Measurements from ENCODE around the gene SSR2.
"Not testable (repeated sequence)": the region's sequence is repeated elsewhere in the genome, so short reads cannot be mapped to it uniquely, and the experiment has no call there.

Gene SSR2

GRCh38 chr1:156048663-156049258 lies 28.0 kb upstream of the SSR2 start:
- DNase-seq (ENCODE audit: low read depth): no peak

GRCh38 chr1:156045076-156045475 lies 24.3 kb upstream of the SSR2 start:
- no peak for DNase-seq (ENCODE audit: low read depth)

GRCh38 chr1:156042828-156043227 lies 22.1 kb upstream of the SSR2 start:
- no peak for DNase-seq (ENCODE audit: low read depth)

- not testable (repeated sequence) for DNase-seq (ENCODE audit: low read depth)
These were observed 14.2 kb upstream of the SSR2 start for GRCh38 chr1:156034991-156035390.

GRCh38 chr1:156033011-156033410 lies 12.3 kb upstream of the SSR2 start:
- no peak for DNase-seq (ENCODE audit: low read depth)

- DNase-seq (ENCODE audit: low read depth): no peak
These were observed 5.8 kb upstream of the SSR2 start for GRCh38 chr1:156026588-156026987.

- DNase-seq (ENCODE audit: low read depth): peak; percentile 62
These were observed 5.1 kb upstream of the SSR2 start for GRCh38 chr1:156025876-156026275.

- DNase-seq (ENCODE audit: low read depth): no peak
These were observed 4.0 kb upstream of the SSR2 start for GRCh38 chr1:156024801-156025200.

- no peak for DNase-seq (ENCODE audit: low read depth)
These were observed 1.2 kb upstream of the SSR2 start for GRCh38 chr1:156021954-156022353.

GRCh38 chr1:156021093-156021428 lies 310 bp upstream of the SSR2 start:
- DNase-seq (ENCODE audit: low read depth): no peak

GRCh38 chr1:156019946-156020292 lies 832 bp downstream of the SSR2 start:
- no peak for DNase-seq (ENCODE audit: low read depth)

GRCh38 chr1:156014829-156015228 lies 5.9 kb downstream of the SSR2 start:
- no peak for DNase-seq (ENCODE audit: low read depth)

GRCh38 chr1:156012051-156012817 lies 8.5 kb downstream of the SSR2 start:
- no peak for DNase-seq (ENCODE audit: low read depth)

GRCh38 chr1:156009404-156009803 lies 11.3 kb downstream of the SSR2 start:
- DNase-seq (ENCODE audit: low read depth): no peak

GRCh38 chr1:156006666-156007376 lies 13.9 kb downstream of the SSR2 start:
- peak; percentile 28 for DNase-seq (ENCODE audit: low read depth)

GRCh38 chr1:156004843-156005584 lies 15.7 kb downstream of the SSR2 start:
- DNase-seq (ENCODE audit: low read depth): no peak

- DNase-seq (ENCODE audit: low read depth): no peak
These were observed 16.9 kb downstream of the SSR2 start for GRCh38 chr1:156003923-156004188.

- DNase-seq (ENCODE audit: low read depth): no peak
These were observed 18.4 kb downstream of the SSR2 start for GRCh38 chr1:156002188-156002911.

GRCh38 chr1:156001662-156002171 lies 19.0 kb downstream of the SSR2 start:
- no peak for DNase-seq (ENCODE audit: low read depth)

GRCh38 chr1:156001021-156001661 lies 19.6 kb downstream of the SSR2 start:
- DNase-seq (ENCODE audit: low read depth): no peak

- DNase-seq (ENCODE audit: low read depth): no peak
These were observed 20.8 kb downstream of the SSR2 start for GRCh38 chr1:155999964-156000363.

- DNase-seq (ENCODE audit: low read depth): no peak
These were observed 24.6 kb downstream of the SSR2 start for GRCh38 chr1:155996166-155996565.
